ENCODE measurements around the gene RNF151.

RNF151 gene

GRCh38 chr16:1976216-1976520, 9.5 kb downstream of the RNF151 start:
- TF ChIP-seq CTCF (IDR thresholded peaks at IDR 0.05; ENCODE audit: insufficient read depth, low read length, poor library complexity, severe bottlenecking) (no peak), EZH2phosphoT487 (conservative IDR thresholded peaks at IDR 0.05; ENCODE audit: low read length) (no peak)
- no peaks in the 10 kb centered on the region for H3K9me3 ChIP-seq (ENCODE audit: insufficient read depth, low read length)
- no peak overlapping the region for H2AFZ ChIP-seq (ENCODE audit: low read depth, low read length, severe bottlenecking)
- no peaks in the 10 kb centered on the region for H3K36me3 ChIP-seq (ENCODE audit: low read length)
- H3K9me2 ChIP-seq (replicated peaks; ENCODE audit: insufficient read depth, low read length), result no peaks in the 10 kb centered on the region
- no peaks in the 10 kb centered on the region for H3F3A ChIP-seq (ENCODE audit: insufficient read depth)
- H3K79me2 ChIP-seq (ENCODE audit: insufficient read depth, low read length), result peaks cover 22% of the 10 kb centered on the region
- no peaks in the 10 kb centered on the region; the same call in 1 of the 2 replicates for H4K20me1 ChIP-seq (ENCODE audit: low read depth, low read length)
- no peak overlapping the region for H3K4me3 ChIP-seq (ENCODE audit: insufficient read depth, low read length, poor library complexity, severe bottlenecking)
- no peak overlapping the region for H3K4me2 ChIP-seq (ENCODE audit: low read depth, low read length, poor library complexity, severe bottlenecking)
- no peak overlapping the region for H3K27ac ChIP-seq (ENCODE audit: low read depth, low read length)
- no peaks in the 10 kb centered on the region for H3K27me3 ChIP-seq (ENCODE audit: low read length)
- H3K9ac ChIP-seq (ENCODE audit: low read length), result no peak overlapping the region

GRCh38 chr16:1976951-1977874, 10.6 kb downstream of the RNF151 start:
- no peaks in the 10 kb centered on the region for H3K36me3 ChIP-seq (ENCODE audit: low read length)
- no peak overlapping the region for H3K4me3 ChIP-seq (ENCODE audit: insufficient read depth, low read length, poor library complexity, severe bottlenecking)
- H3F3A ChIP-seq (ENCODE audit: insufficient read depth), result no peaks in the 10 kb centered on the region
- H3K79me2 ChIP-seq (ENCODE audit: insufficient read depth, low read length), result peaks cover 16% of the 10 kb centered on the region
- no peaks in the 10 kb centered on the region for H3K9me2 ChIP-seq (replicated peaks; ENCODE audit: insufficient read depth, low read length)
- H3K9me3 ChIP-seq (ENCODE audit: insufficient read depth, low read length), result no peaks in the 10 kb centered on the region
- H4K20me1 ChIP-seq (ENCODE audit: low read depth, low read length), result no peaks in the 10 kb centered on the region; the same call in 1 of the 2 replicates
- H2AFZ ChIP-seq (ENCODE audit: low read depth, low read length, severe bottlenecking), result no peak overlapping the region
- H3K27me3 ChIP-seq (ENCODE audit: low read length), result no peaks in the 10 kb centered on the region
- H3K27ac ChIP-seq (ENCODE audit: low read depth, low read length), result no peak overlapping the region
- H3K4me2 ChIP-seq (ENCODE audit: low read depth, low read length, poor library complexity, severe bottlenecking), result no peak overlapping the region
- no peak for TF ChIP-seq CTCF (IDR thresholded peaks at IDR 0.05; ENCODE audit: insufficient read depth, low read length, poor library complexity, severe bottlenecking)
- TF ChIP-seq EZH2phosphoT487 (conservative IDR thresholded peaks at IDR 0.05; ENCODE audit: low read length), result no peak
- no peak overlapping the region for H3K9ac ChIP-seq (ENCODE audit: low read length)

- H3K27me3 ChIP-seq (ENCODE audit: low read length), result no peaks in the 10 kb centered on the region
- no peak overlapping the region for H3K4me3 ChIP-seq (ENCODE audit: insufficient read depth, low read length, poor library complexity, severe bottlenecking)
- no peaks in the 10 kb centered on the region for H4K20me1 ChIP-seq (ENCODE audit: low read depth, low read length)
- no peaks in the 10 kb centered on the region for H3K36me3 ChIP-seq (ENCODE audit: low read length)
- H3K4me2 ChIP-seq (ENCODE audit: low read depth, low read length, poor library complexity, severe bottlenecking), result no peak overlapping the region
- H3K9me2 ChIP-seq (replicated peaks; ENCODE audit: insufficient read depth, low read length), result no peaks in the 10 kb centered on the region
- no peak overlapping the region for H2AFZ ChIP-seq (ENCODE audit: low read depth, low read length, severe bottlenecking)
- H3K9me3 ChIP-seq (ENCODE audit: insufficient read depth, low read length), result no peaks in the 10 kb centered on the region
- H3K79me2 ChIP-seq (ENCODE audit: insufficient read depth, low read length), result peaks cover 10% of the 10 kb centered on the region
- no peak overlapping the region for H3K27ac ChIP-seq (ENCODE audit: low read depth, low read length)
- no peak overlapping the region for H3K9ac ChIP-seq (ENCODE audit: low read length)
- H3F3A ChIP-seq (ENCODE audit: insufficient read depth), result no peaks in the 10 kb centered on the region
- TF ChIP-seq EZH2phosphoT487 (conservative IDR thresholded peaks at IDR 0.05; ENCODE audit: low read length) (no peak), CTCF (IDR thresholded peaks at IDR 0.05; ENCODE audit: insufficient read depth, low read length, poor library complexity, severe bottlenecking) (no peak)
These were observed 11.2 kb downstream of the RNF151 start for GRCh38 chr16:1977875-1978268.

Measured in SU-DHL-6 (cell line).